Heart left ventricle (tissue), 16 donors: Measurements from ENCODE around the gene CAV2. TPM values are rescaled to one million over a fixed set of nuclear protein-coding genes. Genes with fewer than 3 reads are reported as not detected.

Experiments
- ATAC-seq, 4 donors: fragments of 200-7000 bp; cut with Tn5 transposase; one replicate each; pipeline ENCODE4 v1.9.1; 2020 to 2022; ENCODE audit warnings: moderate library complexity in 4 of 4, mild to moderate bottlenecking in 3 of 4, moderate number of reproducible peaks in 1 of 4
- DNase-seq, 5 donors: peaks; one replicate each; pipeline ENCODE4 v3.0.0-alpha.2; 2020
- H3K27ac ChIP-seq, 12 donors: fragments of 200-600 bp; sonication (generic) in 4 of 12; one replicate each; pipeline versions ENCODE4 v1.5.0 to v1.8.0; 2016 to 2022; ENCODE audit warnings: mild to moderate bottlenecking in 2 of 12
- H3K27me3 ChIP-seq, 9 donors: fragments of 200-600 bp; sonication (generic) in 2 of 9; one replicate each; pipeline versions ENCODE4 v1.5.1 to v1.8.0; 2016 to 2022; ENCODE audit warnings: mild to moderate bottlenecking in 3 of 9
- H3K36me3 ChIP-seq, 9 donors: fragments of 200-600 bp; sonication (generic) in 2 of 9; one replicate each; pipeline versions ENCODE4 v1.5.0 to v1.8.0; 2018 to 2022; ENCODE audit warnings: mild to moderate bottlenecking in 2 of 9
- H3K4me1 ChIP-seq, 12 donors: fragments of 200-600 bp; sonication (generic) in 4 of 12; one replicate each; pipeline versions ENCODE4 v1.5.0 to v1.8.0; 2016 to 2022; ENCODE audit warnings: mild to moderate bottlenecking in 3 of 12
- H3K4me3 ChIP-seq, 12 donors: fragments of 200-600 bp; sonication (generic) in 4 of 12; one replicate each; pipeline versions ENCODE4 v1.5.0 to v1.8.0; 2017 to 2022; ENCODE audit warnings: mild to moderate bottlenecking in 9 of 12, moderate library complexity in 4 of 12
- H3K9me3 ChIP-seq, 12 donors: fragments of 200-600 bp; sonication (generic) in 4 of 12; one replicate each; pipeline versions ENCODE4 v1.5.0 to v1.8.0; 2016 to 2022; ENCODE audit warnings: mild to moderate bottlenecking in 1 of 12
- POLR2A ChIP-seq, 2 donors: fragments of 450-650 bp; IDR thresholded peaks; one replicate each; pipeline ENCODE4 v1.6.1; 2017; ENCODE audit warnings: antibody characterized with exemption in 2 of 2, mild to moderate bottlenecking in 2 of 2, moderate library complexity in 2 of 2
- WGBS, 4 donors: extraction: QIAGEN DNeasy Blood & Tissue Kit in 2 of 4; methylation state at CpG; one replicate each; pipeline versions ENCODE4 v1.1.5 to v1.1.7; 2013 to 2018; 5-methylcytosine and 5-hydroxymethylcytosine counted together
- intact Hi-C, 10 donors: fragments of 100-400 bp; cut with DNase I; formaldehyde crosslinking; loops; one replicate each; pipeline versions ENCODE4 v1.11.1 to v1.14.2; 2022
- polyA plus RNA-seq, 2 donors: library from polyadenylated mRNA; stranded (reverse); fragments of 200-250 nt; gene quantifications; one replicate each; pipeline ENCODE4 v1.2.3, GENCODE V29; 2013
- total RNA-seq, 9 donors: library from RNA; depleted of rRNA in 2 of 9; stranded (reverse); fragments of >200 nt in 2 of 9; fragmentation: NEBNext Ultra II Directional in 3 of 9; extraction: Animal tissue kit (Norgen Biotek cat#: 25700) in 3 of 9; gene quantifications; one replicate each; pipeline versions ENCODE4 v1.1.0 to v1.2.4, GENCODE V29; 2016 to 2023
- TF ChIP-seq, protein P1 (sequence below), 12 donors: fragments of 200-600 bp; sonication (generic) in 4 of 12; IDR thresholded peaks; one replicate each; pipeline versions ENCODE4 v1.5.0 to v1.8.0; 2018 to 2022; ENCODE audit warnings: antibody characterized with exemption in 12 of 12, mild to moderate bottlenecking in 5 of 12
- donor health status: ischemic (EF 13 %, LVEDD 7.1; RV severe dilation, severe dysfunction).
- donor health status: healthy with polysubstance abuse.
- donor health status: DM: no; HTN: yes; CAD: no.
- donor health status: DM: no; HTN: no; CAD: no.
- donor health status: ischemic (EF 25% LVEDD 6.9; RV normal size, moderate dysfunction).
- donor health status: ischemic (EF 25% LVEDD 5.7; RV mildly dilated, moderate dysfunction).
- donor health status: healthy.
- donor health status: DM: yes; HTN: yes; CAD: no.
- donor health status: ischemic (EF 35%, LVEDD 5.7; RV mildly dilated, moderate dysfunction).
- donor health status: nonischemic (EF 11% LVEDD 7.7; RV severe dilation, severe dysfunction).
- donor health status: DM: yes; HTN: yes; CAD: no.
- donor health status: PGD.
- donor health status: ischemic (EF 29% LVEDD 5.4; RV normal size, mild dysfunction).
- donor health status: nonischemic (EF 23%, LVEDD 6.1; RV moderate dilation, normal function).

Gene CAV2
- total and polyA plus RNA-seq, 11 donors = 66.3 to 345 (median 236) TPM

DNA sequence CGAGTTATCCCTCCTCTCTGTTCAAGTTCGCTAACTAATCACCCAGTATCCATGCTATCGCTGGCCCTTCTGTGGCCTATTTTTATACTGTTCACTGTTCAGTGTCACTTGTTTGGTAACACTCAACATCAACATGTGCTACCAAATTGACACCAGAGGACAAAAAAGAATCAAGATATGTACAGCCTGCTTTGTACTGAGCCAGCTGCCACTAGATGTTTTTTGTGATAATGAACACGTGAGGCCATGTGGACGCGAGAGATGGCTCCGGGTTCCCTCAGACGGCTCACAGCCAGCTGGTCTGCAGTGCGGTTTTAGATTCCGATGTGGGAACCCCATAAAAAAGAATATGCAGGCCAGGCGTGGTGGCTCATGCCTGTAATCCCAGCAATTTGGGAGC lies 46.5 kb downstream of the CAV2 start:
- H3K4me1 ChIP-seq = peaks cover 7 to 98% (median 81%) of the 10 kb centered on the region in 12 donors
- DNase-seq = peak in 1 of 5 donors; percentile 42

DNA sequence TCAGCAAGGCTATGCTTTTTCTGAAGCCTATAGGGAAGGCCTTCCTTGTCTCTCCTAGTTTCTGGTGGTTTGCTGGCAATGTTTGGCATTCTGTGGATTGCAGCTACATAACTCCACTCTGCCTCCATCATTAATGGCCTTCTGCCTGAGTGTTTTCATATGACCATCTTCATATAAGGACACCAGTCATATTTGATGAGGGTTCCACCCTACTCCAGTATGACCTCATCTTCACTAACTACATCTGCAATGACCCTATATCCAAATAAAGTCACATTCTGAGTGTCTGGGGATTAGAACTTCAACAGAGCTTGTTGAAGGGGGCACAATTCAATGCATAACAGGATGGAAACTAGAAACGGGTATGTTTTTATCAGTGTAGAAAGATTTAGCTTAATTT lies 47.4 kb downstream of the CAV2 start:
- Histone ChIP-seq H3K4me3 (no peak overlapping the region), H3K27ac (peak overlapping the region in 8 of 12 donors; percentile 27 to 76 (median 70)), H3K27me3 (no peaks in the 10 kb centered on the region), H3K4me1 (peaks cover 7 to 98% (median 73%) of the 10 kb centered on the region in 12 donors), H3K9me3 (no peaks in the 10 kb centered on the region), H3K36me3 (peaks cover 0 to 83% (median 15%) of the 10 kb centered on the region in 9 donors)
- peak in 1 of 4 donors; percentile 23 for ATAC-seq
- no peak for DNase-seq
- TF ChIP-seq POLR2A (IDR thresholded peaks at IDR 0.05) = no peak
- TF ChIP-seq, protein P1, sequence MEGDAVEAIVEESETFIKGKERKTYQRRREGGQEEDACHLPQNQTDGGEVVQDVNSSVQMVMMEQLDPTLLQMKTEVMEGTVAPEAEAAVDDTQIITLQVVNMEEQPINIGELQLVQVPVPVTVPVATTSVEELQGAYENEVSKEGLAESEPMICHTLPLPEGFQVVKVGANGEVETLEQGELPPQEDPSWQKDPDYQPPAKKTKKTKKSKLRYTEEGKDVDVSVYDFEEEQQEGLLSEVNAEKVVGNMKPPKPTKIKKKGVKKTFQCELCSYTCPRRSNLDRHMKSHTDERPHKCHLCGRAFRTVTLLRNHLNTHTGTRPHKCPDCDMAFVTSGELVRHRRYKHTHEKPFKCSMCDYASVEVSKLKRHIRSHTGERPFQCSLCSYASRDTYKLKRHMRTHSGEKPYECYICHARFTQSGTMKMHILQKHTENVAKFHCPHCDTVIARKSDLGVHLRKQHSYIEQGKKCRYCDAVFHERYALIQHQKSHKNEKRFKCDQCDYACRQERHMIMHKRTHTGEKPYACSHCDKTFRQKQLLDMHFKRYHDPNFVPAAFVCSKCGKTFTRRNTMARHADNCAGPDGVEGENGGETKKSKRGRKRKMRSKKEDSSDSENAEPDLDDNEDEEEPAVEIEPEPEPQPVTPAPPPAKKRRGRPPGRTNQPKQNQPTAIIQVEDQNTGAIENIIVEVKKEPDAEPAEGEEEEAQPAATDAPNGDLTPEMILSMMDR (IDR thresholded peaks at IDR 0.05) = no peak
- intact Hi-C loops = loop anchor here in 1 of 10 donors (1.0 kb wide), 1 partner anchor 13 kb away; no protein-coding TSS in a partner anchor
- WGBS, 4 donors = 46 to 58% (median 54%) methylated on average over 1 of the region's 1 CpG

More for the DNA sequence above, 46.5 kb downstream of the CAV2 start:
- peak overlapping the region; percentile 27 to 77 (median 68) for H3K27ac ChIP-seq
- peak; percentile 87 to 92 (median 89) for ATAC-seq
- no peak for TF ChIP-seq POLR2A (IDR thresholded peaks at IDR 0.05)
- TF ChIP-seq, protein P1 (IDR thresholded peaks at IDR 0.05) = no peak
- peaks cover 0 to 83% (median 15%) of the 10 kb centered on the region in 9 donors for H3K36me3 ChIP-seq
- no peaks in the 10 kb centered on the region for H3K9me3 ChIP-seq
- no peaks in the 10 kb centered on the region for H3K27me3 ChIP-seq
- WGBS, 4 donors = 37 to 65% (median 45%) methylated on average over 10 to 11 of the region's 11 CpGs
- H3K4me3 ChIP-seq = no peak overlapping the region
- intact Hi-C loops = loop anchor here in 1 of 10 donors (1.0 kb wide), 1 partner anchor 12 kb away; no protein-coding TSS in a partner anchor

DNA sequence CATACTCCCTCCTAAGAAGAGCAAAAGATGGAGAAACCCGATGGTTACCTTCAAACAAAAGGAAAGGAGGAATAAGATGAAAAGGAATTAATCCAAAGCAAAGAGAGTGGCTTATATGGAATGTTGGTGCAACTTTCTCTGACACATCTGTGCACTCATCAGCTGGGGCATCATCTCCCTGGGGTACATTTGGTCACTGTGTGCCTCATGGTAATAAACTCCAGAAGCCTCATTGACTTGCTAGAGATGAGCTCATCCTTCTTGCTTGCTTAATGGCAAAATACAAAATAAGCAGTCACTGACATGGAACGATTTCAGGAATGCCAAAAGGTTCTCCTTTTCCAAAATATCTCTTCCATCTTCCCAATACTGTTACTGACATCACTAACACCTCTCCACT lies 47.8 kb downstream of the CAV2 start:
- intact Hi-C loops = no loop called here
- DNase-seq = no peak
- peaks cover 0 to 83% (median 15%) of the 10 kb centered on the region in 9 donors for H3K36me3 ChIP-seq
- no peaks in the 10 kb centered on the region for H3K27me3 ChIP-seq
- peaks cover 7 to 98% (median 69%) of the 10 kb centered on the region in 12 donors for H3K4me1 ChIP-seq
- no peaks in the 10 kb centered on the region for H3K9me3 ChIP-seq
- WGBS, 4 donors = 57 to 78% (median 66%) methylated on average over 2 of the region's 2 CpGs
- ATAC-seq = no peak
- H3K4me3 ChIP-seq = no peak overlapping the region
- peak overlapping the region in 6 of 12 donors; percentile 27 to 76 (median 72) for H3K27ac ChIP-seq
- TF ChIP-seq, protein P1 (IDR thresholded peaks at IDR 0.05) = no peak
- TF ChIP-seq POLR2A (IDR thresholded peaks at IDR 0.05) = no peak

DNA sequence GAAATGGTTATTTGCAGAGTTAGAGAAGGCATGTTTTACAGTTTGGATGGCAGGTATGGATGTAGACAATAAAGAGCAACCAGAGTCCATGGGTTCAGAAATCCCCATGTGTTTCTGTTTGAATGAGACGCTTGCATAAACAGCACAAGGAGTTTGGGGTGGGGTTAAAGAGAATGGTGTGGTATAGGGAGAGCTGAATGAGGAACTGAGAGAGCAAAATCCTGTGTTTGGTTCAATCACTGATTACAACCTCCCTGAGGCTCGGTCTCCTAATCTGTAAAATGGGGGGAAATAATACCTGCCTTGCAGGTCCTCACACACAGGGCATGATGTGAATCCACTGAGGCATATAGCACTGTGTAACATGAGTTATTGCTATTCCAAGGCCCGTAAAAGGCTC lies 49.0 kb downstream of the CAV2 start:
- peaks cover 0 to 79% (median 15%) of the 10 kb centered on the region in 9 donors for H3K36me3 ChIP-seq
- no peak overlapping the region for H3K4me3 ChIP-seq
- H3K27ac ChIP-seq = peak overlapping the region in 6 of 12 donors; percentile 6 to 74 (median 16)
- H3K9me3 ChIP-seq = no peaks in the 10 kb centered on the region
- WGBS, 4 donors = 46 to 65% (median 57%) methylated on average over 3 of the region's 3 CpGs
- TF ChIP-seq, protein P1 (IDR thresholded peaks at IDR 0.05) = no peak
- TF ChIP-seq POLR2A (IDR thresholded peaks at IDR 0.05) = no peak
- intact Hi-C loops = no loop called here
- no peak for DNase-seq
- peaks cover 7 to 98% (median 70%) of the 10 kb centered on the region in 12 donors for H3K4me1 ChIP-seq
- no peak for ATAC-seq
- no peaks in the 10 kb centered on the region for H3K27me3 ChIP-seq
